Measurements from ENCODE around the gene ADAM22. TPM values are rescaled to one million over a fixed set of nuclear protein-coding genes. Genes with fewer than 3 reads are reported as not detected.
A peak's percentile ranks its signal among the peaks of the same experiment; 100 is the strongest.
"Not testable (repeated sequence)": the region's sequence is repeated elsewhere in the genome, so short reads cannot be mapped to it uniquely, and the experiment has no call there.

Gene ADAM22, protein sequence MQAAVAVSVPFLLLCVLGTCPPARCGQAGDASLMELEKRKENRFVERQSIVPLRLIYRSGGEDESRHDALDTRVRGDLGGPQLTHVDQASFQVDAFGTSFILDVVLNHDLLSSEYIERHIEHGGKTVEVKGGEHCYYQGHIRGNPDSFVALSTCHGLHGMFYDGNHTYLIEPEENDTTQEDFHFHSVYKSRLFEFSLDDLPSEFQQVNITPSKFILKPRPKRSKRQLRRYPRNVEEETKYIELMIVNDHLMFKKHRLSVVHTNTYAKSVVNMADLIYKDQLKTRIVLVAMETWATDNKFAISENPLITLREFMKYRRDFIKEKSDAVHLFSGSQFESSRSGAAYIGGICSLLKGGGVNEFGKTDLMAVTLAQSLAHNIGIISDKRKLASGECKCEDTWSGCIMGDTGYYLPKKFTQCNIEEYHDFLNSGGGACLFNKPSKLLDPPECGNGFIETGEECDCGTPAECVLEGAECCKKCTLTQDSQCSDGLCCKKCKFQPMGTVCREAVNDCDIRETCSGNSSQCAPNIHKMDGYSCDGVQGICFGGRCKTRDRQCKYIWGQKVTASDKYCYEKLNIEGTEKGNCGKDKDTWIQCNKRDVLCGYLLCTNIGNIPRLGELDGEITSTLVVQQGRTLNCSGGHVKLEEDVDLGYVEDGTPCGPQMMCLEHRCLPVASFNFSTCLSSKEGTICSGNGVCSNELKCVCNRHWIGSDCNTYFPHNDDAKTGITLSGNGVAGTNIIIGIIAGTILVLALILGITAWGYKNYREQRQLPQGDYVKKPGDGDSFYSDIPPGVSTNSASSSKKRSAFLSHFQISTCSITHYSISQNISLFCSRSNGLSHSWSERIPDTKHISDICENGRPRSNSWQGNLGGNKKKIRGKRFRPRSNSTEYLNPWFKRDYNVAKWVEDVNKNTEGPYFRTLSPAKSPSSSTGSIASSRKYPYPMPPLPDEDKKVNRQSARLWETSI
- 1 to 10 TPM in 3 of 4 donors, under 1 TPM in 1; 0.88 to 2.5 (median 1.6) TPM for total RNA-seq

DNA sequence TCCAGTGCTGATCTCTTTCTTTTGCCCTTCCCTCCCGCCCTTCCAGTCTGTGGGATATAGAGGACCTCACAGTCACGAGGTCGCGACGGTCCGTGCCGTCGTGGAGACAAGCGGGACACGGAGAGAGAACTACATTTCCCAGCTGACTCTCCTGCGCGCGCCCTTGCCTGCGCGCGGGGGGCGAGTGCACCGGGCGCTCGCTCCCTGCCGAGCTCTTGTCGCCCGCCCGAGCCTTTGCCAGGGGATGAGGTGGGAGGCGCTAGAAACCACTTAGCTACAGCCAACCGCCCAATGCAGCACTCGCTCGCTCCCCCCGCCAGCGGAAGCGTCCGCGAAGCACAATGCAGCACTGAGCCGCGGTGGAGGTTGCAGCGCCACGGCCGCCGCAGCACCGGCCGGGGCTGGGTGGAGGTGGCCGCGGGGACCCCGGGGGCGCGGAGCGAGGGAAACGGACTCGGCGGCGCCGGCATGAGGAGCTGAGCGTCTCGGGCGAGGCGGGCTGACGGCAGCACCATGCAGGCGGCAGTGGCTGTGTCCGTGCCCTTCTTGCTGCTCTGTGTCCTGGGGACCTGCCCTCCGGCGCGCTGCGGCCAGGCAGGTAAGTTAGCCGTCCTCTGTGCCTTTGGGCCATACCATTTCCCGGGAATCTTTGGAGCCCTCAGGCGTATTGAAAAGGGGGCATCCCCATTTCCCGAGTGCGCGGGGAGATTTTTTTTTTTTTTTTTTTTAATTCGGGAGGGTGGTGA lies at the start of gene ADAM22:
Gene ADAM22 (plus strand): TSS at position 299 of the 746 bp plus-strand sequence. CDS start 215 bp downstream, at position 514.
- DNase-seq = peak; percentile 80 to 95 (median 88)
- Histone ChIP-seq H3K27me3 (no peaks in the 10 kb centered on the region), H3K4me1 (peaks cover 0 to 8% (median 1%) of the 10 kb centered on the region in 4 donors), H3K27ac (peak within 1 kb of the TSS; percentile 2 to 81 (median 20)), H3K36me3 (no peaks in the 10 kb centered on the region), H3K9me3 (no peaks in the 10 kb centered on the region), H3K4me3 (peak within 1 kb of the TSS; percentile 66 to 78 (median 73))
- TF ChIP-seq, protein P1, sequence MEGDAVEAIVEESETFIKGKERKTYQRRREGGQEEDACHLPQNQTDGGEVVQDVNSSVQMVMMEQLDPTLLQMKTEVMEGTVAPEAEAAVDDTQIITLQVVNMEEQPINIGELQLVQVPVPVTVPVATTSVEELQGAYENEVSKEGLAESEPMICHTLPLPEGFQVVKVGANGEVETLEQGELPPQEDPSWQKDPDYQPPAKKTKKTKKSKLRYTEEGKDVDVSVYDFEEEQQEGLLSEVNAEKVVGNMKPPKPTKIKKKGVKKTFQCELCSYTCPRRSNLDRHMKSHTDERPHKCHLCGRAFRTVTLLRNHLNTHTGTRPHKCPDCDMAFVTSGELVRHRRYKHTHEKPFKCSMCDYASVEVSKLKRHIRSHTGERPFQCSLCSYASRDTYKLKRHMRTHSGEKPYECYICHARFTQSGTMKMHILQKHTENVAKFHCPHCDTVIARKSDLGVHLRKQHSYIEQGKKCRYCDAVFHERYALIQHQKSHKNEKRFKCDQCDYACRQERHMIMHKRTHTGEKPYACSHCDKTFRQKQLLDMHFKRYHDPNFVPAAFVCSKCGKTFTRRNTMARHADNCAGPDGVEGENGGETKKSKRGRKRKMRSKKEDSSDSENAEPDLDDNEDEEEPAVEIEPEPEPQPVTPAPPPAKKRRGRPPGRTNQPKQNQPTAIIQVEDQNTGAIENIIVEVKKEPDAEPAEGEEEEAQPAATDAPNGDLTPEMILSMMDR (IDR thresholded peaks at IDR 0.05) = no peak
- TF ChIP-seq POLR2A (IDR thresholded peaks at IDR 0.05) = no peak

DNA sequence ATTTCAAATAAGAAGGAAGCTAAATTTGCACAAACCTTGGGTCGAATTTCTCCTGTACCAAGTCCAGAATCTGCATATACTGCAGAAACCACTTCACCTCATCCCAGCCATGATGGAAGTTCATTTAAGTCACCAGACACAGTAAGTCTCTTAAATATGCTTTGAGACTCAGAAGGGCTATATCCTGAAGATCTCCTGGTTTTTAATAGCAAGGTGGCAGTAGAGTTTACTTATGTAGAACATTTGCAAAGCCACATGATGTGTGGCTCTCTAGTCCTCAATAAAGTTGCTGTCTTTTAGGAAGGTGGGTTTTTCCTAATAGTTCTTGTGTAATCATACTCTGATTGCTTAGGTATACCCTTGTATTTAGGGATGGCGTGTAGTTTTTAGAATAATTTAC lies 49.0 kb upstream of the ADAM22 start:
- H3K4me1 ChIP-seq = no peaks in the 10 kb centered on the region
- H3K9me3 ChIP-seq = no peaks in the 10 kb centered on the region
- H3K27ac ChIP-seq = no peak overlapping the region
- H3K27me3 ChIP-seq = no peaks in the 10 kb centered on the region
- DNase-seq = no peak
- TF ChIP-seq, protein P1 (IDR thresholded peaks at IDR 0.05) = no peak
- TF ChIP-seq POLR2A (IDR thresholded peaks at IDR 0.05) = no peak
- peaks cover 0 to 15% (median 0%) of the 10 kb centered on the region in 3 donors for H3K36me3 ChIP-seq
- no peak overlapping the region for H3K4me3 ChIP-seq

DNA sequence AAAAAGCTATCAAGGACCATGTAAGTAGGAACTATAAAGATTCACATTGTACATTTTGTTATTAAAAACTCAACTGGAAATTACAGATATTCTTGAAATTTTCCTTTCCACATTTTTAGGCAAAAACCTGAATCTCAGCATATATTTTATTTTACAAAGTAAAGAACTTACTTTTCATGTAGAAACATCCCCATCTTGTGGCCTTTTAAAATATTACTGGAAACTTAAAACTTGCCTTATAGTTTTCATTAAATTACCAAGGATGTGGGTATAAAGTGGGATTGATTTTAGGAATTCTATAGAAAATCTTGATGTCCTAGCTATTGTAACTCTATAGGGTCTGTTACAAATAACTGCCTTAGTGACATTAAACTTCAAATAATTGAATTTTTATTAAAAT lies 47.2 kb upstream of the ADAM22 start:
- H3K36me3 ChIP-seq = peaks cover 0 to 15% (median 0%) of the 10 kb centered on the region in 3 donors
- DNase-seq = no peak
- TF ChIP-seq, protein P1 (IDR thresholded peaks at IDR 0.05) = peak in 5 of 6 experiments; percentile 26 to 64 (median 50)
- TF ChIP-seq POLR2A (IDR thresholded peaks at IDR 0.05) = no peak
- H3K4me3 ChIP-seq = no peak overlapping the region
- H3K27ac ChIP-seq = no peak overlapping the region
- no peaks in the 10 kb centered on the region for H3K27me3 ChIP-seq
- H3K9me3 ChIP-seq = no peaks in the 10 kb centered on the region
- H3K4me1 ChIP-seq = no peaks in the 10 kb centered on the region

DNA sequence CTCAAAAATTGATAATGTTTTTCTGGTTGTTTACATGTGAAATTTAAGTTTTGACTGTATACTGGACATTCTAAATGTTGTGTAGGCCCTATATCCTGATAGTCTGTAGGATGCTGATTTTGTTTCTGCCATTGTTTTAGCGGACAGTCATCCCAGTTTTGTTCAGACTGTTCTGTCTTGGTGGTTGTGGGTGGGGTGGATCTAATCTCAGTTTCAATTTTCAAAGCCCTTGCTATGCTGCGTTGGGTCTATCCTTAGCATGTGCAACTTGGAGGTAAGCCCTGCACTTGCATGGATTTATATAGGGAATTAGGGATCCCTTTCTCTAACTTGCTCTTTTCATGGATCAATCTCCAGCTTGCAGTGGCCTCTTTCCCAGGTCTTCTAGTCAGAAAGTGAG lies 38.7 kb upstream of the ADAM22 start:
- Histone ChIP-seq H3K27me3 (no peaks in the 10 kb centered on the region), H3K9me3 (no peaks in the 10 kb centered on the region), H3K4me1 (no peaks in the 10 kb centered on the region), H3K4me3 (no peak overlapping the region), H3K27ac (no peak overlapping the region), H3K36me3 (peaks cover 0 to 10% (median 0%) of the 10 kb centered on the region in 3 donors)
- no peak for TF ChIP-seq POLR2A (IDR thresholded peaks at IDR 0.05)
- TF ChIP-seq, protein P1 (IDR thresholded peaks at IDR 0.05) = no peak
- no peak for DNase-seq

DNA sequence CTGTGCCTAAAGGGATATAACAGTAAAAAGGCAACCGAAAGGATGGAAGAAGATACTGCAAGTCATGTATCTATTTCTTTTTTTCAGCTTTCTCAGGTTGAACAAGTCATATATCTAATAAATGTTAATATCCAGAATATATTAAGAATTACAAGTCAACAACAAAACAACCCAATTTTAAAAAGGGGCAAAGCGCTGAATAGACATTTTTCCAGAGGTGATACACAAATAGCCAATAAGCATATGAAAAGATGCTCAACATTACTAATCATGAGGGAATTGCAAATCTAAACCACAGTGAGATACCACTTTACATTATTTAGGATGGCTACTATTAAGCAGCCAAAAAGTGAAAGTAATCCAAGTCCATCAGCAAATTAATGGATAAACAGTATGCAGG lies 34.8 kb upstream of the ADAM22 start:
- DNase-seq = no peak
- no peaks in the 10 kb centered on the region for H3K27me3 ChIP-seq

DNA sequence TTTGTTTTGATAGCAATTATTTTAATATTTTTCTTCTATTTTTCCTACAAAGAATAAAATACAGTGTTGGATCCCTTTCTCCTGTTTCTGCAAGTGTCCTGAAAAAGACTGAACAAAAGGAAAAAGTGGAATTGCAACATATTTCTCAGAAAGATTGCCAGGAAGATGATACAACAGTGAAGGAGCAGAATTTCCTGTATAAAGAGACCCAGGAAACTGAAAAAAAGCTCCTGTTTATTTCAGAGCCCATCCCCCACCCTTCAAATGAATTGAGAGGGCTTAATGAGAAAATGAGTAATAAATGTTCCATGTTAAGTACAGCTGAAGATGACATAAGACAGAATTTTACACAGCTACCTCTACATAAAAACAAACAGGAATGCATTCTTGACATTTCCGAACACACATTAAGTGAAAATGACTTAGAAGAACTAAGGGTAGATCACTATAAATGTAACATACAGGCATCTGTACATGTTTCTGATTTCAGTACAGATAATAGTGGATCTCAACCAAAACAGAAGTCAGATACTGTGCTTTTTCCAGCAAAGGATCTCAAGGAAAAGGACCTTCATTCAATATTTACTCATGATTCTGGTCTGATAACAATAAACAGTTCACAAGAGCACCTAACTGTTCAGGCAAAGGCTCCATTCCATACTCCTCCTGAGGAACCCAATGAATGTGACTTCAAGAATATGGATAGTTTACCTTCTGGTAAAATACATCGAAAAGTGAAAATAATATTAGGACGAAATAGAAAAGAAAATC lies 26.7 kb upstream of the ADAM22 start:
- H3K9me3 ChIP-seq, H3K27ac ChIP-seq, H3K27me3 ChIP-seq, H3K4me3 ChIP-seq, DNase-seq, H3K4me1 ChIP-seq, H3K36me3 ChIP-seq: not testable (repeated sequence)

More for the DNA sequence above, 34.8 kb upstream of the ADAM22 start:
- Histone ChIP-seq H3K4me1 (no peaks in the 10 kb centered on the region), H3K4me3 (no peak overlapping the region), H3K9me3 (no peaks in the 10 kb centered on the region), H3K36me3 (peaks cover 0 to 17% (median 0%) of the 10 kb centered on the region in 3 donors), H3K27ac (no peak overlapping the region)
- TF ChIP-seq, protein P1 (IDR thresholded peaks at IDR 0.05) = no peak

DNA sequence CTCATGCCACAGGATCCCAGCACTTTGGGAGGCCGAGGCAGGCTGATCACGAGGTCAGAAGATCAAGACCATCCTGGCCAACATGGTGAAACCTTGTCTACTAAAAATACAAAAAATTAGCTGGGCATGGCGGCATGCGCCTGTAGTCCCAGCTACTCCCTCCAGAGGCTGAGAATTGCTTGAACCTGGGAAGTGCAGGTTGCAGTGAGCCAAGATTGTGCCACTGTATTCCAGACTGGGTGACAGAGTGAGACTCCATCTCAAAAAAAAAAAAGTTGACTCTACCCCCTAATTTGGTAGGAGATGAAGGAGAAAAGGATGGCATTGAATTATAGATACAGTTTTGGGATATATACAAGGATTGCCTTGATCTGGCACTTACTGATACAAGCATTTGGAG lies 25.2 kb upstream of the ADAM22 start:
- H3K27me3 ChIP-seq, H3K36me3 ChIP-seq, H3K4me1 ChIP-seq, H3K27ac ChIP-seq, DNase-seq, H3K9me3 ChIP-seq, H3K4me3 ChIP-seq: not testable (repeated sequence)
